Measurements from ENCODE around the gene PIH1D2. TPM values are rescaled to one million over a fixed set of nuclear protein-coding genes. Genes with fewer than 3 reads are reported as not detected.

The PIH1D2 gene
- total and polyA plus RNA-seq, 10 of the 15 experiments (the other 5 are each of a cell fraction or from before 2014, with no cell fraction given): 0.51 to 3.0 (median 1.5) TPM

DNA sequence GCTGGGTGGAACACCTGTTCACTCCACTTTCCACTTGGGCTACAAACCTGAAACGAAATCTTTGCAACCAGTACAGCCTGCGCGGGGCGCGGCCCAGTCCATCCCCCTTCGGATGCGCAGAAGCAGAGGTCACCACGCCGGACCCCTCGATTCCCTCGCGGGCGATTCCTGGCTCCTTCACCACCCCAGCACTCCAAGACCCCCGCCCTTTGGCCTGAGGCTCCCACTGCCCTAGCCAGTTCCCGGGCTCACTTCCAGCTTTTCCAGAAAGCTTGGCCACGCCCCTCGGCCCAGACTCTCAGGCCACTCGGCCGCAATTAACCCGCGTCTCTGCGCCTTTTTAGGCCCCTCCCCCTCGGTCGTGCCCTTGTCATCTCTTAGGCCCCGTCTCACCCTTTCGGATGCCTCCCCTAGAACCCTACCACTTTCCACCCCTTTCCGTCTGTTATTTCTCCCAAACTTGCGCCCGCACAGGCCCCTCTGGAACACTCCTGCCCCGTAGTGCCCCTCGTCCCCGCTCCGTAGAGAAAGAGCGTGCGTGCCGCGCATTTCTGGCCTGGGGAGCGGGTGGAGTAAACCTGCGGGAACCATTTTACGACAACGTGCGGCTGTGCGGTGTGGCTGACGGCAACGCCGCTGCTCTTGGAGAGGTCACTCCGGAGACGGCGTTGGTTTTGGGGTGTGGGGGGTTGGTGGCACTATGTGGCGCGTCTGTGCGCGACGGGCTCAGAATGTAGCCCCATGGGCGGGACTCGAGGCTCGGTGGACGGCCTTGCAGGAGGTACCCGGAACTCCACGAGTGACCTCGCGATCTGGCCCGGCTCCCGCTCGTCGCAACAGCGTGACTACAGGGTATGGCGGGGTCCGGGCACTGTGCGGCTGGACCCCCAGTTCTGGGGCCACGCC, 48.8 kb downstream of the PIH1D2 start, which contains the start of gene DLAT (continued):
- TF ChIP-seq CHD2 (IDR thresholded peaks at IDR 0.05; ENCODE audit: borderline replicate concordance, low read depth, low read length) (peak; percentile 79), STAT3 (IDR thresholded peaks at IDR 0.05; ENCODE audit: low read depth, low read length) (no peak), SUPT20H (IDR thresholded peaks at IDR 0.05; ENCODE audit: borderline replicate concordance, control insufficient read depth, low read depth, low read length) (no peak), ZZZ3 (IDR thresholded peaks at IDR 0.05; ENCODE audit: control insufficient read depth, insufficient read length, low read depth) (no peak), IRF4 (IDR thresholded peaks at IDR 0.05; ENCODE audit: low read depth, low read length) (no peak), CBX3 (IDR thresholded peaks at IDR 0.05; ENCODE audit: borderline replicate concordance, low read depth) (no peak), PAX8 (IDR thresholded peaks at IDR 0.05) (no peak), NFYB (IDR thresholded peaks at IDR 0.05; ENCODE audit: insufficient read depth, low read depth, low read length) (no peak), SMC3 (IDR thresholded peaks at IDR 0.05; ENCODE audit: borderline replicate concordance, low read length) (0 out of 2 replicates have a peak, but pooled peaks have one; percentile 9), POLR2A (IDR thresholded peaks at IDR 0.05; ENCODE audit: low read depth, low read length) (peak; percentile 91), POLR2AphosphoS5 (IDR thresholded peaks at IDR 0.05; ENCODE audit: low read length) (peak; percentile 80)
- TF ChIP-seq, protein P1, sequence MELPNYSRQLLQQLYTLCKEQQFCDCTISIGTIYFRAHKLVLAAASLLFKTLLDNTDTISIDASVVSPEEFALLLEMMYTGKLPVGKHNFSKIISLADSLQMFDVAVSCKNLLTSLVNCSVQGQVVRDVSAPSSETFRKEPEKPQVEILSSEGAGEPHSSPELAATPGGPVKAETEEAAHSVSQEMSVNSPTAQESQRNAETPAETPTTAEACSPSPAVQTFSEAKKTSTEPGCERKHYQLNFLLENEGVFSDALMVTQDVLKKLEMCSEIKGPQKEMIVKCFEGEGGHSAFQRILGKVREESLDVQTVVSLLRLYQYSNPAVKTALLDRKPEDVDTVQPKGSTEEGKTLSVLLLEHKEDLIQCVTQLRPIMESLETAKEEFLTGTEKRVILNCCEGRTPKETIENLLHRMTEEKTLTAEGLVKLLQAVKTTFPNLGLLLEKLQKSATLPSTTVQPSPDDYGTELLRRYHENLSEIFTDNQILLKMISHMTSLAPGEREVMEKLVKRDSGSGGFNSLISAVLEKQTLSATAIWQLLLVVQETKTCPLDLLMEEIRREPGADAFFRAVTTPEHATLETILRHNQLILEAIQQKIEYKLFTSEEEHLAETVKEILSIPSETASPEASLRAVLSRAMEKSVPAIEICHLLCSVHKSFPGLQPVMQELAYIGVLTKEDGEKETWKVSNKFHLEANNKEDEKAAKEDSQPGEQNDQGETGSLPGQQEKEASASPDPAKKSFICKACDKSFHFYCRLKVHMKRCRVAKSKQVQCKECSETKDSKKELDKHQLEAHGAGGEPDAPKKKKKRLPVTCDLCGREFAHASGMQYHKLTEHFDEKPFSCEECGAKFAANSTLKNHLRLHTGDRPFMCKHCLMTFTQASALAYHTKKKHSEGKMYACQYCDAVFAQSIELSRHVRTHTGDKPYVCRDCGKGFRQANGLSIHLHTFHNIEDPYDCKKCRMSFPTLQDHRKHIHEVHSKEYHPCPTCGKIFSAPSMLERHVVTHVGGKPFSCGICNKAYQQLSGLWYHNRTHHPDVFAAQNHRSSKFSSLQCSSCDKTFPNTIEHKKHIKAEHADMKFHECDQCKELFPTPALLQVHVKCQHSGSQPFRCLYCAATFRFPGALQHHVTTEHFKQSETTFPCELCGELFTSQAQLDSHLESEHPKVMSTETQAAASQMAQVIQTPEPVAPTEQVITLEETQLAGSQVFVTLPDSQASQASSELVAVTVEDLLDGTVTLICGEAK (IDR thresholded peaks at IDR 0.05; ENCODE audit: borderline replicate concordance): no peak; the same call in 1 of the 2 replicates
- TF ChIP-seq, protein P2, sequence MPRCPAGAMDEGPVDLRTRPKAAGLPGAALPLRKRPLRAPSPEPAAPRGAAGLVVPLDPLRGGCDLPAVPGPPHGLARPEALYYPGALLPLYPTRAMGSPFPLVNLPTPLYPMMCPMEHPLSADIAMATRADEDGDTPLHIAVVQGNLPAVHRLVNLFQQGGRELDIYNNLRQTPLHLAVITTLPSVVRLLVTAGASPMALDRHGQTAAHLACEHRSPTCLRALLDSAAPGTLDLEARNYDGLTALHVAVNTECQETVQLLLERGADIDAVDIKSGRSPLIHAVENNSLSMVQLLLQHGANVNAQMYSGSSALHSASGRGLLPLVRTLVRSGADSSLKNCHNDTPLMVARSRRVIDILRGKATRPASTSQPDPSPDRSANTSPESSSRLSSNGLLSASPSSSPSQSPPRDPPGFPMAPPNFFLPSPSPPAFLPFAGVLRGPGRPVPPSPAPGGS (IDR thresholded peaks at IDR 0.05; ENCODE audit: borderline replicate concordance, insufficient read depth, low read depth, low read length, poor library complexity, severe bottlenecking): no peak
- TF ChIP-seq, protein P3, sequence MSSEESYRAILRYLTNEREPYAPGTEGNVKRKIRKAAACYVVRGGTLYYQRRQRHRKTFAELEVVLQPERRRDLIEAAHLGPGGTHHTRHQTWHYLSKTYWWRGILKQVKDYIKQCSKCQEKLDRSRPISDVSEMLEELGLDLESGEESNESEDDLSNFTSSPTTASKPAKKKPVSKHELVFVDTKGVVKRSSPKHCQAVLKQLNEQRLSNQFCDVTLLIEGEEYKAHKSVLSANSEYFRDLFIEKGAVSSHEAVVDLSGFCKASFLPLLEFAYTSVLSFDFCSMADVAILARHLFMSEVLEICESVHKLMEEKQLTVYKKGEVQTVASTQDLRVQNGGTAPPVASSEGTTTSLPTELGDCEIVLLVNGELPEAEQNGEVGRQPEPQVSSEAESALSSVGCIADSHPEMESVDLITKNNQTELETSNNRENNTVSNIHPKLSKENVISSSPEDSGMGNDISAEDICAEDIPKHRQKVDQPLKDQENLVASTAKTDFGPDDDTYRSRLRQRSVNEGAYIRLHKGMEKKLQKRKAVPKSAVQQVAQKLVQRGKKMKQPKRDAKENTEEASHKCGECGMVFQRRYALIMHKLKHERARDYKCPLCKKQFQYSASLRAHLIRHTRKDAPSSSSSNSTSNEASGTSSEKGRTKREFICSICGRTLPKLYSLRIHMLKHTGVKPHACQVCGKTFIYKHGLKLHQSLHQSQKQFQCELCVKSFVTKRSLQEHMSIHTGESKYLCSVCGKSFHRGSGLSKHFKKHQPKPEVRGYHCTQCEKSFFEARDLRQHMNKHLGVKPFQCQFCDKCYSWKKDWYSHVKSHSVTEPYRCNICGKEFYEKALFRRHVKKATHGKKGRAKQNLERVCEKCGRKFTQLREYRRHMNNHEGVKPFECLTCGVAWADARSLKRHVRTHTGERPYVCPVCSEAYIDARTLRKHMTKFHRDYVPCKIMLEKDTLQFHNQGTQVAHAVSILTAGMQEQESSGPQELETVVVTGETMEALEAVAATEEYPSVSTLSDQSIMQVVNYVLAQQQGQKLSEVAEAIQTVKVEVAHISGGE (CRISPR knock-in tag; IDR thresholded peaks at IDR 0.05): no peak
- TF ChIP-seq, protein P4, sequence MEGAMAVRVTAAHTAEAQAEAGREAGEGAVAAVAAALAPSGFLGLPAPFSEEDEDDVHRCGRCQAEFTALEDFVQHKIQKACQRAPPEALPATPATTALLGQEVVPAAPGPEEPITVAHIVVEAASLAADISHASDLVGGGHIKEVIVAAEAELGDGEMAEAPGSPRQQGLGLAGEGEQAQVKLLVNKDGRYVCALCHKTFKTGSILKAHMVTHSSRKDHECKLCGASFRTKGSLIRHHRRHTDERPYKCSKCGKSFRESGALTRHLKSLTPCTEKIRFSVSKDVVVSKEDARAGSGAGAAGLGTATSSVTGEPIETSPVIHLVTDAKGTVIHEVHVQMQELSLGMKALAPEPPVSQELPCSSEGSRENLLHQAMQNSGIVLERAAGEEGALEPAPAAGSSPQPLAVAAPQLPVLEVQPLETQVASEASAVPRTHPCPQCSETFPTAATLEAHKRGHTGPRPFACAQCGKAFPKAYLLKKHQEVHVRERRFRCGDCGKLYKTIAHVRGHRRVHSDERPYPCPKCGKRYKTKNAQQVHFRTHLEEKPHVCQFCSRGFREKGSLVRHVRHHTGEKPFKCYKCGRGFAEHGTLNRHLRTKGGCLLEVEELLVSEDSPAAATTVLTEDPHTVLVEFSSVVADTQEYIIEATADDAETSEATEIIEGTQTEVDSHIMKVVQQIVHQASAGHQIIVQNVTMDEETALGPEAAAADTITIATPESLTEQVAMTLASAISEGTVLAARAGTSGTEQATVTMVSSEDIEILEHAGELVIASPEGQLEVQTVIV (IDR thresholded peaks at IDR 0.05; ENCODE audit: borderline replicate concordance, partially characterized antibody): peak; percentile 100

Data from GM12878 (cell line).